NCI-H1436 (cell line): ENCODE results near the gene ANXA2.
"Not testable (repeated sequence)": the region's sequence is repeated elsewhere in the genome, so short reads cannot be mapped to it uniquely, and the experiment has no call there.

ENCODE experiments used
- DNase-seq: peaks from one replicate; lab custom pipeline; 2025; lab: John Stamatoyannopoulos, UW

The ANXA2 gene

GRCh38 chr15:60343221-60343970 lies 54.4 kb downstream of the ANXA2 start:
- no peak for DNase-seq

GRCh38 chr15:60340207-60340921 lies 57.4 kb downstream of the ANXA2 start:
- no peak for DNase-seq

- no peak for DNase-seq
These were observed 58.5 kb downstream of the ANXA2 start for GRCh38 chr15:60339236-60339635.

- DNase-seq = no peak
These were observed 59.0 kb downstream of the ANXA2 start for GRCh38 chr15:60338810-60339209.

GRCh38 chr15:60337076-60337475 lies 60.7 kb downstream of the ANXA2 start:
- no peak for DNase-seq

GRCh38 chr15:60335296-60335695 lies 62.5 kb downstream of the ANXA2 start:
- DNase-seq = not testable (repeated sequence)

- no peak for DNase-seq
These were observed 68.8 kb downstream of the ANXA2 start for GRCh38 chr15:60328852-60329443.

- peak; percentile 73 for DNase-seq
These were observed 70.7 kb downstream of the ANXA2 start for GRCh38 chr15:60326824-60327654.

- DNase-seq = no peak
These were observed 71.4 kb downstream of the ANXA2 start for GRCh38 chr15:60326343-60326742.

- DNase-seq = no peak
These were observed 71.9 kb downstream of the ANXA2 start for GRCh38 chr15:60325905-60326304.

GRCh38 chr15:60324706-60325438 lies 72.9 kb downstream of the ANXA2 start:
- peak; percentile 78 for DNase-seq

GRCh38 chr15:60323322-60323721 lies 74.5 kb downstream of the ANXA2 start:
- no peak for DNase-seq

GRCh38 chr15:60320365-60320764 lies 77.4 kb downstream of the ANXA2 start:
- DNase-seq = no peak

GRCh38 chr15:60318216-60318867 lies 79.4 kb downstream of the ANXA2 start:
- no peak for DNase-seq

- no peak for DNase-seq
These were observed 80.8 kb downstream of the ANXA2 start for GRCh38 chr15:60316961-60317360.

GRCh38 chr15:60315878-60316277 lies 81.9 kb downstream of the ANXA2 start:
- DNase-seq = no peak

GRCh38 chr15:60313906-60314305 lies 83.9 kb downstream of the ANXA2 start:
- DNase-seq = peak; percentile 53

- no peak for DNase-seq
These were observed 90.8 kb downstream of the ANXA2 start for GRCh38 chr15:60307034-60307433.

GRCh38 chr15:60301024-60301423 lies 96.8 kb downstream of the ANXA2 start:
- no peak for DNase-seq

- DNase-seq = peak; percentile 94
These were observed 98.2 kb downstream of the ANXA2 start for GRCh38 chr15:60299452-60300047.
